Heart left ventricle (tissue), 16 donors: ENCODE measurements around the gene OR2H2. TPM values are rescaled to one million over a fixed set of nuclear protein-coding genes. Genes with fewer than 3 reads are reported as not detected.

ENCODE experiments used
- ATAC-seq, 4 donors: fragments of 200-7000 bp; cut with Tn5 transposase; one replicate each; pipeline ENCODE4 v1.9.1; 2020 to 2022; ENCODE audit warnings: moderate library complexity in 4 of 4, mild to moderate bottlenecking in 3 of 4, moderate number of reproducible peaks in 1 of 4
- DNase-seq, 5 donors: peaks; one replicate each; pipeline ENCODE4 v3.0.0-alpha.2; 2020
- H3K27ac ChIP-seq, 12 donors: fragments of 200-600 bp; sonication (generic) in 4 of 12; one replicate each; pipeline versions ENCODE4 v1.5.0 to v1.8.0; 2016 to 2022; ENCODE audit warnings: mild to moderate bottlenecking in 2 of 12
- H3K27me3 ChIP-seq, 9 donors: fragments of 200-600 bp; sonication (generic) in 2 of 9; one replicate each; pipeline versions ENCODE4 v1.5.1 to v1.8.0; 2016 to 2022; ENCODE audit warnings: mild to moderate bottlenecking in 3 of 9
- H3K36me3 ChIP-seq, 9 donors: fragments of 200-600 bp; sonication (generic) in 2 of 9; one replicate each; pipeline versions ENCODE4 v1.5.0 to v1.8.0; 2018 to 2022; ENCODE audit warnings: mild to moderate bottlenecking in 2 of 9
- H3K4me1 ChIP-seq, 12 donors: fragments of 200-600 bp; sonication (generic) in 4 of 12; one replicate each; pipeline versions ENCODE4 v1.5.0 to v1.8.0; 2016 to 2022; ENCODE audit warnings: mild to moderate bottlenecking in 3 of 12
- H3K4me3 ChIP-seq, 12 donors: fragments of 200-600 bp; sonication (generic) in 4 of 12; one replicate each; pipeline versions ENCODE4 v1.5.0 to v1.8.0; 2017 to 2022; ENCODE audit warnings: mild to moderate bottlenecking in 9 of 12, moderate library complexity in 4 of 12
- H3K9me3 ChIP-seq, 12 donors: fragments of 200-600 bp; sonication (generic) in 4 of 12; one replicate each; pipeline versions ENCODE4 v1.5.0 to v1.8.0; 2016 to 2022; ENCODE audit warnings: mild to moderate bottlenecking in 1 of 12
- POLR2A ChIP-seq, 2 donors: fragments of 450-650 bp; IDR thresholded peaks; one replicate each; pipeline ENCODE4 v1.6.1; 2017; ENCODE audit warnings: antibody characterized with exemption in 2 of 2, mild to moderate bottlenecking in 2 of 2, moderate library complexity in 2 of 2
- WGBS, 4 donors: extraction: QIAGEN DNeasy Blood & Tissue Kit in 2 of 4; methylation state at CpG; one replicate each; pipeline versions ENCODE4 v1.1.5 to v1.1.7; 2013 to 2018; 5-methylcytosine and 5-hydroxymethylcytosine counted together
- intact Hi-C, 10 donors: fragments of 100-400 bp; cut with DNase I; formaldehyde crosslinking; loops; one replicate each; pipeline versions ENCODE4 v1.11.1 to v1.14.2; 2022
- polyA plus RNA-seq, 2 donors: library from polyadenylated mRNA; stranded (reverse); fragments of 200-250 nt; gene quantifications; one replicate each; pipeline ENCODE4 v1.2.3, GENCODE V29; 2013
- total RNA-seq, 9 donors: library from RNA; depleted of rRNA in 2 of 9; stranded (reverse); fragments of >200 nt in 2 of 9; fragmentation: NEBNext Ultra II Directional in 3 of 9; extraction: Animal tissue kit (Norgen Biotek cat#: 25700) in 3 of 9; gene quantifications; one replicate each; pipeline versions ENCODE4 v1.1.0 to v1.2.4, GENCODE V29; 2016 to 2023
- TF ChIP-seq, protein P1 (sequence below), 12 donors: fragments of 200-600 bp; sonication (generic) in 4 of 12; IDR thresholded peaks; one replicate each; pipeline versions ENCODE4 v1.5.0 to v1.8.0; 2018 to 2022; ENCODE audit warnings: antibody characterized with exemption in 12 of 12, mild to moderate bottlenecking in 5 of 12
- donor health status: ischemic (EF 13 %, LVEDD 7.1; RV severe dilation, severe dysfunction).
- donor health status: healthy with polysubstance abuse.
- donor health status: DM: no; HTN: yes; CAD: no.
- donor health status: DM: no; HTN: no; CAD: no.
- donor health status: ischemic (EF 25% LVEDD 6.9; RV normal size, moderate dysfunction).
- donor health status: ischemic (EF 25% LVEDD 5.7; RV mildly dilated, moderate dysfunction).
- donor health status: healthy.
- donor health status: DM: yes; HTN: yes; CAD: no.
- donor health status: ischemic (EF 35%, LVEDD 5.7; RV mildly dilated, moderate dysfunction).
- donor health status: nonischemic (EF 11% LVEDD 7.7; RV severe dilation, severe dysfunction).
- donor health status: DM: yes; HTN: yes; CAD: no.
- donor health status: PGD.
- donor health status: ischemic (EF 29% LVEDD 5.4; RV normal size, mild dysfunction).
- donor health status: nonischemic (EF 23%, LVEDD 6.1; RV moderate dilation, normal function).

The OR2H2 gene
- total and polyA plus RNA-seq, 11 donors: not detected

GRCh38 chr6:29591677-29592076, 6.8 kb downstream of the OR2H2 start:
- DNase-seq (no peak), ATAC-seq (no peak)
- Histone ChIP-seq H3K27ac (no peak overlapping the region), H3K4me3 (no peak overlapping the region), H3K9me3 (no peaks in the 10 kb centered on the region), H3K4me1 (peaks cover 0 to 7% (median 0%) of the 10 kb centered on the region in 12 donors), H3K27me3 (peaks cover 0 to 21% (median 0%) of the 10 kb centered on the region in 9 donors), H3K36me3 (no peaks in the 10 kb centered on the region)
- intact Hi-C loops: loop anchor here in 1 of 10 donors (2.0 kb wide), 1 partner anchor 905 kb away; no protein-coding TSS in a partner anchor
- no peak for TF ChIP-seq POLR2A (IDR thresholded peaks at IDR 0.05)
- WGBS, 4 donors: 72 to 81% (median 80%) methylated on average over 2 of the region's 2 CpGs

DNA sequence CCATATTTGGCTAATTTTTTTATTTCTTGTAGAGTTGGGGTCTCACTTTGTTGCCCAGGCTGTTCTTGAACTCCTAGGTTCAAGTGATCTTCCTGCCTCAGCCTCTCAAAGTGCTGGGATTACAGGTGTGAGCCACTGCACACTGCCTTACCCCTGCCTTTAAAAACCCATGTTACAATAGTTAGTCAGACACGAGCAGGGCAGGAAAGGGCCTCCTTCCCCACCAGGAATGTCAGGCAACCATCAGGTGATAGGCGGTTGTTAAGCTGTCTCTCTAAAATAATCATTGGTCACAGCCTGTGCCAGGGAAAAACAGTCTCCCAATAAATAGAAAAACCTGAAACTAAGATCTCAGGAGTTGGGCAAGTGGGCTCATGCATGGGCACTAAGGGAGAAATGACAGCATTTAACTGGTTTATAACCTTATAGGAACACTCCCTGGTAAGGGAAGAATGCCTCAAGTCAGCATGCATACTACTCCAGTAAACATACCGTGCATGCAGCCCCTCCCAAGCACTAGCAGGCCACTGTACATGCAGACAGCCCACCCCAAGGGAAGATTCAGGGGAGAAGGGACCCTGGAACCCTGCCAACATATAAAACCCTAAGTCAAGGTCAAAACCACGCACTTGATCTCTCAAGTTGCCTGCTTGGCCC, 8.4 kb downstream of the OR2H2 start:
- Histone ChIP-seq H3K27ac (no peak overlapping the region), H3K9me3 (no peaks in the 10 kb centered on the region), H3K4me1 (peaks cover 0 to 7% (median 0%) of the 10 kb centered on the region in 12 donors), H3K36me3 (no peaks in the 10 kb centered on the region), H3K4me3 (no peak overlapping the region), H3K27me3 (peaks cover 0 to 21% (median 0%) of the 10 kb centered on the region in 9 donors)
- ATAC-seq (no peak), DNase-seq (no peak)
- intact Hi-C loops: no loop called here
- TF ChIP-seq, protein P1, sequence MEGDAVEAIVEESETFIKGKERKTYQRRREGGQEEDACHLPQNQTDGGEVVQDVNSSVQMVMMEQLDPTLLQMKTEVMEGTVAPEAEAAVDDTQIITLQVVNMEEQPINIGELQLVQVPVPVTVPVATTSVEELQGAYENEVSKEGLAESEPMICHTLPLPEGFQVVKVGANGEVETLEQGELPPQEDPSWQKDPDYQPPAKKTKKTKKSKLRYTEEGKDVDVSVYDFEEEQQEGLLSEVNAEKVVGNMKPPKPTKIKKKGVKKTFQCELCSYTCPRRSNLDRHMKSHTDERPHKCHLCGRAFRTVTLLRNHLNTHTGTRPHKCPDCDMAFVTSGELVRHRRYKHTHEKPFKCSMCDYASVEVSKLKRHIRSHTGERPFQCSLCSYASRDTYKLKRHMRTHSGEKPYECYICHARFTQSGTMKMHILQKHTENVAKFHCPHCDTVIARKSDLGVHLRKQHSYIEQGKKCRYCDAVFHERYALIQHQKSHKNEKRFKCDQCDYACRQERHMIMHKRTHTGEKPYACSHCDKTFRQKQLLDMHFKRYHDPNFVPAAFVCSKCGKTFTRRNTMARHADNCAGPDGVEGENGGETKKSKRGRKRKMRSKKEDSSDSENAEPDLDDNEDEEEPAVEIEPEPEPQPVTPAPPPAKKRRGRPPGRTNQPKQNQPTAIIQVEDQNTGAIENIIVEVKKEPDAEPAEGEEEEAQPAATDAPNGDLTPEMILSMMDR (IDR thresholded peaks at IDR 0.05): no peak
- WGBS, 4 donors: 24 to 36% (median 30%) methylated on average over 4 of the region's 4 CpGs

- DNase-seq (no peak), ATAC-seq (no peak)
- peaks cover 0 to 4% (median 0%) of the 10 kb centered on the region in 9 donors for H3K27me3 ChIP-seq
- peaks cover 0 to 5% (median 0%) of the 10 kb centered on the region in 9 donors for H3K36me3 ChIP-seq
- H3K9me3 ChIP-seq: no peaks in the 10 kb centered on the region
- no peak overlapping the region for H3K4me3 ChIP-seq
- intact Hi-C loops: no loop called here
- 79 to 84% (median 84%) methylated on average over 6 of the region's 6 CpGs for WGBS, 4 donors
- no peak overlapping the region for H3K27ac ChIP-seq
- no peak for TF ChIP-seq POLR2A (IDR thresholded peaks at IDR 0.05)
- TF ChIP-seq, protein P1 (IDR thresholded peaks at IDR 0.05): no peak
- peaks cover 0 to 7% (median 0%) of the 10 kb centered on the region in 12 donors for H3K4me1 ChIP-seq
Observed at GRCh38 chr6:29596381-29596900, 11.5 kb downstream of the OR2H2 start.

DNA sequence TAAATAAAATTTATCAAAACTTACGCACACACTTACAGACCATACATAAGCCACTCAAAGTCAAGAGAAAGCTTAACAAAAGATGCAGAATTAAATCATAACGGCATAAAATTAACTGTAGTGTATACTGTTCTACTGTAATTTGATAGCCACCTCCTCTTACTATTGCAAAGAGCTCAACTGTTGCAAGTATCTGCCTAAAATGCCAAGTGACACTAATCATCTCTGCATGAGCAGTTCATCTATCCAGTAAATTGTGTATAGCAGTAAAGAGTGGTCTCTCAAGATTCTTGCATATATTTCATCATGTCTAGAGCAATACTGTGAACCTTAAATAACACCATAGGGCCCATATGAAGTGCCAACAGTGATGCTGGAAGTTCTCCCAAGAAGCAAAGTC, 12.3 kb downstream of the OR2H2 start:
- no peak for DNase-seq
- Histone ChIP-seq H3K36me3 (peaks cover 0 to 5% (median 0%) of the 10 kb centered on the region in 9 donors), H3K27me3 (no peaks in the 10 kb centered on the region), H3K9me3 (no peaks in the 10 kb centered on the region), H3K4me1 (peaks cover 0 to 7% (median 0%) of the 10 kb centered on the region in 12 donors), H3K4me3 (no peak overlapping the region), H3K27ac (no peak overlapping the region)
- intact Hi-C loops: no loop called here
- no peak for ATAC-seq
- WGBS, 4 donors: 88 to 98% (median 91%) methylated on average over 2 of the region's 2 CpGs
- TF ChIP-seq, protein P1 (IDR thresholded peaks at IDR 0.05): no peak
- TF ChIP-seq POLR2A (IDR thresholded peaks at IDR 0.05): no peak
